ENCODE measurements around the gene SCGN. TPM values are rescaled to one million over a fixed set of nuclear protein-coding genes. Genes with fewer than 3 reads are reported as not detected.

SCGN gene
- polyA plus RNA-seq, 1 donor (not counting 4 experiments of a cell fraction or from before 2014, with no cell fraction given): not detected

DNA sequence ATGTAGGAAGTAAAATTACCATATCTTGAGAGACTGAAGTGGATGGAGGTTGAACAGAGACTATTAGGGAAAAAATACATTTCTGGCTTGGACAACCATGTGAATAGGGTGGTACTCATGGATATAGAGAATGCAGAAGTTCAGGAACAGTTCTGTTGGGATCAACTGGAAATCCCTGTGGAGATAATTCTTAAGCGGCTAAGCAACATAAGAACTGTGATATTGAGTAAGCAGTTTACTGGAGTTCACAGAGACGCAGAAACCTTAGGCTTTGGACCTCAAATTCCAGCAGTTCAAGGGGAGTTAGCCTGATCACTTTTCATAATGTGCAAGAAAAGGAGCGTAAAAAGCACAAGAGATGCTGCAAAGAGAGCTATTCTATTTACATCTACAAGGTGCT, 78.9 kb downstream of the SCGN start:
- Histone ChIP-seq H3K9ac (ENCODE audit: control insufficient read depth, extremely low read depth, insufficient read depth, low read length) (no peak overlapping the region), H3K4me2 (ENCODE audit: control insufficient read depth, extremely low read depth, insufficient read depth, low read depth, low read length) (no peak overlapping the region), H3K36me3 (ENCODE audit: control insufficient read depth in 2 of 2, extremely low read depth in 1 of 2, insufficient read depth in 2 of 2, low read length in 2 of 2) (no peaks in the 10 kb centered on the region), H3K27me3 (ENCODE audit: control insufficient read depth, extremely low read depth, insufficient read depth, low read length) (peaks cover 4% of the 10 kb centered on the region), H3K9me1 (ENCODE audit: control insufficient read depth, extremely low read depth, insufficient read depth, low read length) (no peaks in the 10 kb centered on the region), H3K27ac (ENCODE audit: control insufficient read depth, insufficient read depth, low read length) (no peak overlapping the region), H3K4me1 (ENCODE audit: control insufficient read depth, extremely low read depth, insufficient read depth, low read length) (no peaks in the 10 kb centered on the region), H2AFZ (ENCODE audit: control insufficient read depth, low read length) (no peak overlapping the region), H3K4me3 (ENCODE audit: control insufficient read depth in 2 of 3, extremely low read depth in 1 of 3, insufficient read depth in 2 of 3, low read depth in 1 of 3, low read length in 3 of 3) (no peak overlapping the region), H3K79me2 (ENCODE audit: control insufficient read depth, insufficient read depth, low read length) (no peaks in the 10 kb centered on the region), H3K9me3 (ENCODE audit: control insufficient read depth, low read depth, low read length) (no peaks in the 10 kb centered on the region), H4K20me1 (ENCODE audit: control insufficient read depth, extremely low read depth, insufficient read depth, low read length) (no peaks in the 10 kb centered on the region)
- FAIRE-seq (no peak), DNase-seq (ENCODE audit: low read depth, low spot score) (no peak)
- dilution Hi-C loops (cut with MboI; ENCODE audit: extremely low pct_ligation_motif_present, low sequenced_read_pairs): no loop called here
- TF ChIP-seq, protein P1, sequence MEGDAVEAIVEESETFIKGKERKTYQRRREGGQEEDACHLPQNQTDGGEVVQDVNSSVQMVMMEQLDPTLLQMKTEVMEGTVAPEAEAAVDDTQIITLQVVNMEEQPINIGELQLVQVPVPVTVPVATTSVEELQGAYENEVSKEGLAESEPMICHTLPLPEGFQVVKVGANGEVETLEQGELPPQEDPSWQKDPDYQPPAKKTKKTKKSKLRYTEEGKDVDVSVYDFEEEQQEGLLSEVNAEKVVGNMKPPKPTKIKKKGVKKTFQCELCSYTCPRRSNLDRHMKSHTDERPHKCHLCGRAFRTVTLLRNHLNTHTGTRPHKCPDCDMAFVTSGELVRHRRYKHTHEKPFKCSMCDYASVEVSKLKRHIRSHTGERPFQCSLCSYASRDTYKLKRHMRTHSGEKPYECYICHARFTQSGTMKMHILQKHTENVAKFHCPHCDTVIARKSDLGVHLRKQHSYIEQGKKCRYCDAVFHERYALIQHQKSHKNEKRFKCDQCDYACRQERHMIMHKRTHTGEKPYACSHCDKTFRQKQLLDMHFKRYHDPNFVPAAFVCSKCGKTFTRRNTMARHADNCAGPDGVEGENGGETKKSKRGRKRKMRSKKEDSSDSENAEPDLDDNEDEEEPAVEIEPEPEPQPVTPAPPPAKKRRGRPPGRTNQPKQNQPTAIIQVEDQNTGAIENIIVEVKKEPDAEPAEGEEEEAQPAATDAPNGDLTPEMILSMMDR (optimal IDR thresholded peaks at IDR 0.05 in 1 of 3, IDR thresholded peaks at IDR 0.05 in 1 of 3, conservative IDR thresholded peaks at IDR 0.05 in 1 of 3; ENCODE audit: extremely low read depth in 1 of 3, insufficient read depth in 2 of 3, low read length in 3 of 3): no peak
- no peak for TF ChIP-seq EZH2 (IDR thresholded peaks at IDR 0.05; ENCODE audit: low read length)

DNA sequence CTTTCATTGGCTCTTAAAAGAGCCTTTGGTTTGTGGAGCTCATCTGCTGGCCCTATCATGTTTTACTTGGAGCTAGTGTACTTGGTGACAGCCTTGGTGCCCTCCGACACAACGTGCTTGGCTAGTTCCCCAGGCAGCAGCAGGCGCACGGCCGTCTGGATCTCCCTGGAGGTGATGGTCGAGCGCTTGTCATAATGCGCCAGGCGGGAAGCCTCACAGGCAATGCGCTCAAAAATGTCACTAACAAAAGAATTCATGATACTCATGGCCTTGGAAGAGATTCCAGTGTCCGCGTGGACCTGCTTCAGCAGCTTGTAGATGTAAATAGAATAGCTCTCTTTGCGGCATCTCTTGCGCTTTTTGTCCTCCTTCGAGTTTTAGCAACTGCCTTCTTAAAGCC, 79.7 kb downstream of the SCGN start:
- Histone ChIP-seq H3K9ac (ENCODE audit: control insufficient read depth, extremely low read depth, insufficient read depth, low read length) (no peak overlapping the region), H2AFZ (ENCODE audit: control insufficient read depth, low read length) (no peak overlapping the region), H3K27me3 (ENCODE audit: control insufficient read depth, extremely low read depth, insufficient read depth, low read length) (peaks cover 4% of the 10 kb centered on the region), H3K27ac (ENCODE audit: control insufficient read depth, insufficient read depth, low read length) (no peak overlapping the region), H3K4me3 (ENCODE audit: control insufficient read depth in 2 of 3, extremely low read depth in 1 of 3, insufficient read depth in 2 of 3, low read depth in 1 of 3, low read length in 3 of 3) (no peak overlapping the region), H3K4me1 (ENCODE audit: control insufficient read depth, extremely low read depth, insufficient read depth, low read length) (no peaks in the 10 kb centered on the region), H3K36me3 (ENCODE audit: control insufficient read depth in 2 of 2, extremely low read depth in 1 of 2, insufficient read depth in 2 of 2, low read length in 2 of 2) (no peaks in the 10 kb centered on the region), H3K9me1 (ENCODE audit: control insufficient read depth, extremely low read depth, insufficient read depth, low read length) (no peaks in the 10 kb centered on the region), H3K9me3 (ENCODE audit: control insufficient read depth, low read depth, low read length) (no peaks in the 10 kb centered on the region), H4K20me1 (ENCODE audit: control insufficient read depth, extremely low read depth, insufficient read depth, low read length) (no peaks in the 10 kb centered on the region), H3K79me2 (ENCODE audit: control insufficient read depth, insufficient read depth, low read length) (no peaks in the 10 kb centered on the region), H3K4me2 (ENCODE audit: control insufficient read depth, extremely low read depth, insufficient read depth, low read depth, low read length) (no peak overlapping the region)
- TF ChIP-seq, protein P1 (optimal IDR thresholded peaks at IDR 0.05 in 1 of 3, IDR thresholded peaks at IDR 0.05 in 1 of 3, conservative IDR thresholded peaks at IDR 0.05 in 1 of 3; ENCODE audit: extremely low read depth in 1 of 3, insufficient read depth in 2 of 3, low read length in 3 of 3): no peak
- TF ChIP-seq EZH2 (IDR thresholded peaks at IDR 0.05; ENCODE audit: low read length): no peak
- dilution Hi-C loops (cut with MboI; ENCODE audit: extremely low pct_ligation_motif_present, low sequenced_read_pairs): no loop called here
- FAIRE-seq (no peak), DNase-seq (ENCODE audit: low read depth, low spot score) (no peak)
